Common myeloid progenitor, CD34-positive (primary cell): ENCODE measurements around the gene TENT5C.

ENCODE experiments used
- CTCF ChIA-PET: fragments of 350-600 bp; sonication (Branson Sonifier 250); formaldehyde crosslinking; loops from one replicate; lab custom pipeline; 2021; ENCODE audit warnings: antibody characterized with exemption; lab: Charles Lee
- POLR2A ChIA-PET: fragments of 350-600 bp; sonication (Branson Sonifier 250); formaldehyde crosslinking; loops from one replicate; lab custom pipeline; 2021; ENCODE audit warnings: antibody characterized with exemption; lab: Charles Lee
- DNase-seq, 3 donors: peaks; one replicate each; pipeline versions ENCODE4 v3.0.0 to v3.0.0-alpha.2; 2013
- H3K27ac ChIP-seq, 2 experiments: 1 replicate in 1 of 2; 2 replicates in 1 of 2; pipeline ENCODE4 v1.7.0; 2013; ENCODE audit warnings: inconsistent platforms in 2 of 2, low read length in 2 of 2, mild to moderate bottlenecking in 2 of 2, low read depth in 1 of 2, moderate library complexity in 1 of 2; ENCODE audit not compliant: severe bottlenecking in 2 of 2, insufficient read depth in 1 of 2, poor library complexity in 1 of 2
- H3K27me3 ChIP-seq, 5 experiments: replicated peaks in 2 of 5; 1 replicate in 3 of 5; 2 replicates in 2 of 5; pipeline versions ENCODE4 v1.6.1 to v1.7.0; 2013; ENCODE audit warnings: low read length in 4 of 5, mild to moderate bottlenecking in 2 of 5, moderate library complexity in 2 of 5, inconsistent platforms in 1 of 5; ENCODE audit not compliant: insufficient read depth in 5 of 5, control insufficient read depth in 4 of 5
- H3K36me3 ChIP-seq, 4 experiments: 1 replicate in 2 of 4; 2 replicates in 2 of 4; pipeline versions ENCODE4 v1.6.1 to v1.7.0; 2013; ENCODE audit warnings: low read length in 3 of 4, control low read depth in 1 of 4, mild to moderate bottlenecking in 1 of 4; ENCODE audit not compliant: control insufficient read depth in 4 of 4, insufficient read depth in 4 of 4
- H3K4me1 ChIP-seq, 4 experiments: 1 replicate in 3 of 4; 2 replicates in 1 of 4; pipeline versions ENCODE4 v1.6.1 to v1.7.1; 2013; ENCODE audit warnings: low read length in 3 of 4, mild to moderate bottlenecking in 3 of 4, control low read depth in 1 of 4, inconsistent platforms in 1 of 4, moderate library complexity in 1 of 4; ENCODE audit not compliant: control insufficient read depth in 4 of 4, insufficient read depth in 4 of 4; ENCODE audit errors: control extremely low read depth in 1 of 4
- H3K4me3 ChIP-seq, 7 experiments: 1 replicate in 4 of 7; 2 replicates in 3 of 7; pipeline versions ENCODE4 v1.5.1 to v1.7.0; 2013; ENCODE audit warnings: mild to moderate bottlenecking in 7 of 7, low read length in 6 of 7, moderate library complexity in 6 of 7, inconsistent platforms in 2 of 7, low read depth in 2 of 7, control low read depth in 1 of 7; ENCODE audit not compliant: insufficient read depth in 4 of 7, control insufficient read depth in 1 of 7; ENCODE audit errors: extremely low read depth in 1 of 7
- H3K9me3 ChIP-seq, 5 experiments: 1 replicate in 4 of 5; 2 replicates in 1 of 5; pipeline versions ENCODE4 v1.6.1 to v1.7.1; 2013; ENCODE audit warnings: low read length in 4 of 5, mild to moderate bottlenecking in 2 of 5, inconsistent platforms in 1 of 5, low read depth in 1 of 5, moderate library complexity in 1 of 5; ENCODE audit not compliant: control insufficient read depth in 4 of 5, insufficient read depth in 2 of 5; ENCODE audit errors: control extremely low read depth in 1 of 5
- WGBS: methylation state at CpG from one replicate; pipeline ENCODE4 v1.1.5; 2013; ENCODE audit not compliant: insufficient coverage; 5-methylcytosine and 5-hydroxymethylcytosine counted together

The TENT5C gene

GRCh38 chr1:117577191-117577885 is 28.5 kb upstream of the TENT5C start:
- WGBS: 100% methylated on average over 1 of the region's 2 CpGs
- no peak for DNase-seq
- CTCF ChIA-PET: interaction anchor here (0.8 to 1.7 kb wide), 4 partner anchors 11 to 97 kb away, joined by 3 to 6 read pairs (median 3); no protein-coding TSS in a partner anchor
- POLR2A ChIA-PET: no interaction called here
- peaks cover 0 to 8% (median 3%) of the 10 kb centered on the region in 4 experiments for H3K4me1 ChIP-seq
- H3K4me3 ChIP-seq: no peak overlapping the region
- H3K9me3 ChIP-seq: no peaks in the 10 kb centered on the region
- no peaks in the 10 kb centered on the region for H3K27me3 ChIP-seq
- no peaks in the 10 kb centered on the region for H3K36me3 ChIP-seq
- H3K27ac ChIP-seq: no peak overlapping the region

DNA sequence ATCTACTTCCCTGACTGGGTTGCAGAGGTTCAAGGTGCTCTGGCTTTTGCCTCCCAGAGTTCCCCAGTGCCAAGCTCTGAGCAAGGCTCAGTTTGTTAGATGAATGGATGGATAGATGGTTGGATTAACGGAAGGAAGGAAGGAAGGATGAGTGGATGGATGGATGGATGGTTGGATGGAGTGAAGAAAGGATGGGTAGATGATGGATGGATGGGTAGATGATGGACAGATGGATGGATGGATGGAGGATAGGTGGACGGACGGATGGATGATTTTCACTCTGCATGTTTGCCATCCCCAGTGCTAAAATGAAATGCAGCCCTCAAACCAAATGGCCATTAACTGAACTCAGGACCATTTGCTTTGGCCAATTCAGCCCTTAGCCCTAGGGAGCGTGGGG is 27.4 kb upstream of the TENT5C start:
- H3K9me3 ChIP-seq: no peaks in the 10 kb centered on the region
- POLR2A ChIA-PET: no interaction called here

GRCh38 chr1:117579221-117579906 is 26.5 kb upstream of the TENT5C start:
- Histone ChIP-seq H3K27ac (no peak overlapping the region), H3K27me3 (no peaks in the 10 kb centered on the region), H3K4me3 (no peak overlapping the region), H3K9me3 (no peaks in the 10 kb centered on the region), H3K36me3 (no peaks in the 10 kb centered on the region), H3K4me1 (no peaks in the 10 kb centered on the region)
- 96% methylated on average over 10 of the region's 10 CpGs for WGBS
- POLR2A ChIA-PET: no interaction called here
- DNase-seq: no peak
- CTCF ChIA-PET: no interaction called here

More for the DNA sequence above, 27.4 kb upstream of the TENT5C start:
- 100% methylated on average over 3 of the region's 4 CpGs for whole genome bisulfite sequencing
- Histone ChIP-seq H3K27me3 (no peaks in the 10 kb centered on the region), H3K4me3 (no peak overlapping the region), H3K36me3 (no peaks in the 10 kb centered on the region), H3K27ac (no peak overlapping the region), H3K4me1 (no peaks in the 10 kb centered on the region)
- CTCF ChIA-PET: interaction anchor here (1.4 to 1.7 kb wide), 2 partner anchors 12 to 96 kb away, joined by 3 to 6 read pairs; no protein-coding TSS in a partner anchor
- no peak for DNase-seq

DNA sequence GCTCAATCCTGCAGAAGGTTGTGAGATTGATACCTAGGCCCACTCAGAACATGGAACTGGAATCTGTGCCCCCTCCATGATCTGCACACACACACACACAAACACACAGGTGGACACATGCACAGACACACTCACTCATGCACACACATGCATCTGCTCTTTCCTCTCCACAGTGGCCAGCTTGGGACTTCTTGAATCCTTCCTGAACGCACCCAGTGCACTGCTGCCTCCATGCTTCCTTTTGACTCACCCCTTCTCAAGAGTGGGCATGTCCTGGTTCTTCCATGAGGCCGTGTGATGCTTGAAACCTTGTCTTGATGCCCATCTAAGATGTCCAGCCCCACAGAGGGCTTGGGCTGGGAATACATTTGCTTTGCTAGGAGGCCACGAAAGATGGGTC is 25.4 kb upstream of the TENT5C start:
- Histone ChIP-seq H3K4me1 (no peaks in the 10 kb centered on the region), H3K9me3 (no peaks in the 10 kb centered on the region), H3K27me3 (no peaks in the 10 kb centered on the region), H3K27ac (no peak overlapping the region), H3K4me3 (no peak overlapping the region), H3K36me3 (no peaks in the 10 kb centered on the region)
- CTCF ChIA-PET: interaction anchor here (0.5 kb wide), 1 partner anchor 34 kb away, joined by 3 read pairs; no protein-coding TSS in a partner anchor
- 93% methylated on average over 3 of the region's 3 CpGs for WGBS
- no peak for DNase-seq
- POLR2A ChIA-PET: no interaction called here

DNA sequence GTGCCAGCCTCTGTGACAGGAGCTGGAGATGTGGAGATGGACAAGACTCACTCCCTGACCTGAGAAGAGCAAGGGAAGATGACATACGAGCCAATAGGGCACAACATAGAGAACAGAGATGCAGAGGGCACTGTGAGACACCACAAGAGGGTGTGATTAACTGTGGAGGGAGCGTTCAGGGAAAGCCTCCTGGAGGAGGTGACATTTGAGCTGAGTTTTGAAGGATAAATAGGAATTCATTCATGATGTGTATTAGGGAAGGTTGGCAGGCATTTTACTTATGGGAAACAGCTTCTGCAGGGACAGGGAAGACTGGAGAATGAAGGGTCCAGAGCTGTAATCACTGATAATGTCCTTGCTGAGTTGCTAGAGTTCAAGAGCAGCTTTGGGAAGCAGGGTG is 25.0 kb upstream of the TENT5C start:
- WGBS: 90% methylated on average over 2 of the region's 2 CpGs
- POLR2A ChIA-PET: no interaction called here

DNA sequence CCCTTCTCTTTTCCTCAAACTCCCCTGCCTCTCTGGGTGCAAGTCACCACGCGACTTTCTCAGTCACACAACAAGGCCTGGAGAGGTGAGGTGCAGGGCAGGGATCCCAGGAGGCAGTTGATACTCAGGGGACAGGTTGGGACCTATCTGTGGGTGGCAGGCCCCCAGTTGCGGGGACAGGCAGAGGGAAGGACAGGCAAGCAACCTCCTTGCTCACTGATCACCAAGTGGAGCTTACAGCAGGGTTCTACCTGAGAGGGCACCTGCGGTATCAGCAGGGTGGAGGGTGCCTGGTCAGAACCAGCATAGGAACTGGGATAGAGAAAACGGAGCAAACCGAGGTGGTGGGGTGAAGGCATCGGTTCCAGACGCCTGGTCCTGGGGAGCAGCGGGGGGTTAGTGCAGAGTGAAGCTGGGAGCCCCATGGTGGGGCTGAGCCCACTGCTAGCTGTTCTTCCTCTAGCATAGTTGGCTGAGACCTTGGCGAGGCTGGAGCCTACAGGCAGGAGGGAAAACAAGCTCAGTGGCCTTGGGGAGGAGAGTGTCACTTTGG is 24.4 kb upstream of the TENT5C start:
- Histone ChIP-seq H3K9me3 (no peaks in the 10 kb centered on the region), H3K4me1 (no peaks in the 10 kb centered on the region), H3K27ac (no peak overlapping the region), H3K27me3 (no peaks in the 10 kb centered on the region), H3K36me3 (no peaks in the 10 kb centered on the region), H3K4me3 (no peak overlapping the region)
- CTCF ChIA-PET: interaction anchor here (1.8 to 2.7 kb wide), 2 partner anchors 11 to 47 kb away, joined by 5 to 10 read pairs; no protein-coding TSS in a partner anchor
- POLR2A ChIA-PET: no interaction called here
- 100% methylated on average over 8 of the region's 10 CpGs for WGBS
- DNase-seq: no peak

More for the DNA sequence above, 25.0 kb upstream of the TENT5C start:
- no peaks in the 10 kb centered on the region for H3K4me1 ChIP-seq
- CTCF ChIA-PET: interaction anchor here (0.5 kb wide), 1 partner anchor 33 kb away, joined by 3 read pairs; no protein-coding TSS in a partner anchor
- no peak overlapping the region for H3K27ac ChIP-seq
- DNase-seq: no peak
- no peaks in the 10 kb centered on the region for H3K9me3 ChIP-seq
- H3K4me3 ChIP-seq: no peak overlapping the region
- H3K27me3 ChIP-seq: no peaks in the 10 kb centered on the region
- H3K36me3 ChIP-seq: no peaks in the 10 kb centered on the region
